HG03066 (cell line): ENCODE results near the gene TESMIN.

Source experiments
- ATAC-seq: cut with Tn5 transposase; IDR thresholded peaks from one replicate; pipeline ENCODE4 v1.9.1; 2021; ENCODE audit warnings: low read depth; ENCODE audit not compliant: unreplicated experiment

Gene TESMIN

GRCh38 chr11:68751331-68751856 lies at the start of gene TESMIN:
Gene TESMIN (minus strand): TSS chr11:68751520. CDS start chr11:68750660, 860 bp downstream.
- no peak for ATAC-seq

- no peak for ATAC-seq
Measured at GRCh38 chr11:68798221-68798813, 47.0 kb upstream of the TESMIN start.

GRCh38 chr11:68796801-68797200 lies 45.5 kb upstream of the TESMIN start:
- ATAC-seq = no peak

GRCh38 chr11:68792400-68792966 lies 41.2 kb upstream of the TESMIN start:
- no peak for ATAC-seq

- ATAC-seq = no peak
Measured at GRCh38 chr11:68784653-68785052, 33.3 kb upstream of the TESMIN start.

- no peak for ATAC-seq
Measured at GRCh38 chr11:68783216-68783821, 32.0 kb upstream of the TESMIN start.

GRCh38 chr11:68782711-68783110 lies 31.4 kb upstream of the TESMIN start:
- no peak for ATAC-seq

- no peak for ATAC-seq
Measured at GRCh38 chr11:68780829-68781228, 29.5 kb upstream of the TESMIN start.

- ATAC-seq = no peak
Measured at GRCh38 chr11:68778205-68778604, 26.9 kb upstream of the TESMIN start.

GRCh38 chr11:68776442-68777235 lies 25.3 kb upstream of the TESMIN start:
- ATAC-seq = no peak

GRCh38 chr11:68775951-68776388 lies 24.6 kb upstream of the TESMIN start:
- no peak for ATAC-seq

- no peak for ATAC-seq
Measured at GRCh38 chr11:68774194-68774585, 22.9 kb upstream of the TESMIN start.

- no peak for ATAC-seq
Measured at GRCh38 chr11:68773521-68774193, 22.3 kb upstream of the TESMIN start.

- no peak for ATAC-seq
Measured at GRCh38 chr11:68772936-68773335, 21.6 kb upstream of the TESMIN start.

- ATAC-seq = no peak
Measured at GRCh38 chr11:68770781-68771180, 19.5 kb upstream of the TESMIN start.

- no peak for ATAC-seq
Measured at GRCh38 chr11:68767672-68768071, 16.4 kb upstream of the TESMIN start.

- no peak for ATAC-seq
Measured at GRCh38 chr11:68766786-68767185, 15.5 kb upstream of the TESMIN start.

GRCh38 chr11:68764746-68765145 lies 13.4 kb upstream of the TESMIN start:
- no peak for ATAC-seq

GRCh38 chr11:68763926-68764657 lies 12.8 kb upstream of the TESMIN start:
- no peak for ATAC-seq

GRCh38 chr11:68763181-68763721 lies 11.9 kb upstream of the TESMIN start:
- no peak for ATAC-seq
